ENCODE results near the gene PCYT1B.
"Not testable (repeated sequence)": the region's sequence is repeated elsewhere in the genome, so short reads cannot be mapped to it uniquely, and the experiment has no call there.

Gene PCYT1B

GRCh38 chrX:24647257-24648058 is at the start of gene PCYT1B:
PCYT1B (minus strand) TSS chrX:24647347; CDS start chrX:24647105, 242 bp downstream.
- peak; percentile 20 to 48 for DNase-seq (ENCODE audit: low read depth in 2 of 2)

- DNase-seq (ENCODE audit: low read depth in 2 of 2), result no peak
These were observed 49.1 kb upstream of the PCYT1B start for GRCh38 chrX:24696294-24696693.

GRCh38 chrX:24694825-24695224 is 47.7 kb upstream of the PCYT1B start:
- DNase-seq (ENCODE audit: low read depth in 2 of 2), result no peak

- peak; percentile 66 to 73 for DNase-seq (ENCODE audit: low read depth in 2 of 2)
These were observed 46.5 kb upstream of the PCYT1B start, which contains the start of gene POLA1 for GRCh38 chrX:24693453-24694202. POLA1 (plus strand) TSS chrX:24693918; CDS start chrX:24693962, 44 bp downstream.

GRCh38 chrX:24692305-24692704 is 45.2 kb upstream of the PCYT1B start:
- DNase-seq (ENCODE audit: low read depth in 2 of 2), result no peak

GRCh38 chrX:24684048-24684447 is 36.9 kb upstream of the PCYT1B start:
- no peak for DNase-seq (ENCODE audit: low read depth in 2 of 2)

- no peak for DNase-seq (ENCODE audit: low read depth in 2 of 2)
These were observed 35.7 kb upstream of the PCYT1B start for GRCh38 chrX:24682739-24683432.

GRCh38 chrX:24676403-24677024 is 29.4 kb upstream of the PCYT1B start:
- DNase-seq (ENCODE audit: low read depth in 2 of 2), result no peak

GRCh38 chrX:24673424-24673823 is 26.3 kb upstream of the PCYT1B start:
- DNase-seq (ENCODE audit: low read depth in 2 of 2), result no peak

GRCh38 chrX:24672701-24673190 is 25.6 kb upstream of the PCYT1B start:
- DNase-seq (ENCODE audit: low read depth in 2 of 2), result no peak

- DNase-seq (ENCODE audit: low read depth in 2 of 2), result no peak
These were observed 21.0 kb upstream of the PCYT1B start for GRCh38 chrX:24668111-24668510.

- DNase-seq (ENCODE audit: low read depth in 2 of 2), result no peak
These were observed 15.2 kb upstream of the PCYT1B start for GRCh38 chrX:24662352-24662751.

GRCh38 chrX:24661292-24661691 is 14.1 kb upstream of the PCYT1B start:
- DNase-seq (ENCODE audit: low read depth in 2 of 2), result no peak

GRCh38 chrX:24659646-24660045 is 12.5 kb upstream of the PCYT1B start:
- no peak for DNase-seq (ENCODE audit: low read depth in 2 of 2)

GRCh38 chrX:24659106-24659505 is 12.0 kb upstream of the PCYT1B start:
- DNase-seq (ENCODE audit: low read depth in 2 of 2), result no peak

- DNase-seq (ENCODE audit: low read depth in 2 of 2), result no peak
These were observed 11.3 kb upstream of the PCYT1B start for GRCh38 chrX:24658421-24658820.

- DNase-seq (ENCODE audit: low read depth in 2 of 2), result no peak
These were observed 10.7 kb upstream of the PCYT1B start for GRCh38 chrX:24657671-24658386.

GRCh38 chrX:24655679-24656078 is 8.5 kb upstream of the PCYT1B start:
- not testable (repeated sequence) for DNase-seq (ENCODE audit: low read depth in 2 of 2)

- DNase-seq (ENCODE audit: low read depth in 2 of 2), result no peak
These were observed 4.6 kb upstream of the PCYT1B start for GRCh38 chrX:24651783-24652182.

GRCh38 chrX:24648495-24648894 is 1.3 kb upstream of the PCYT1B start:
- no peak for DNase-seq (ENCODE audit: low read depth in 2 of 2)

GRCh38 chrX:24646745-24647182 is 383 bp downstream of the PCYT1B start:
- DNase-seq (ENCODE audit: low read depth in 2 of 2), result no peak
